Caki2 (cell line): ENCODE data around the gene EPHA5. TPM values are rescaled to one million over a fixed set of nuclear protein-coding genes. Genes with fewer than 3 reads are reported as not detected.
A peak's percentile ranks its signal among the peaks of the same experiment; 100 is the strongest.

Source experiments
- DNase-seq: peaks from one replicate; pipeline ENCODE4 v3.0.0-alpha.2; 2015; ENCODE audit warnings: low read depth
- in situ Hi-C: cut with HindIII; loops from 2 replicates; pipeline ENCODE4 v1.10.0; 2016; ENCODE audit warnings: low sequenced_read_pairs, low pct_unique_long_range_greater_than_20kb, mixed read lengths
- total RNA-seq: library from RNA; depleted of rRNA; stranded (reverse); fragments of >200 nt; shearing (Covaris generic); gene quantifications from 2 replicates; pipeline ENCODE4 v1.2.3, GENCODE V29; 2014; ENCODE audit warnings: low replicate concordance; rRNA removed

EPHA5 gene
- not detected in 2 replicates for total RNA-seq

GRCh38 chr4:65670331-65671031 lies at the start of gene EPHA5:
Gene EPHA5, minus strand, starts transcription at chr4:65670489. Its CDS starts 747 bp downstream, at chr4:65669742.
- in situ Hi-C loops, result no loop called here
- peak; percentile 80 for DNase-seq

GRCh38 chr4:65719635-65720034 lies 49.3 kb upstream of the EPHA5 start:
- in situ Hi-C loops, result no loop called here
- DNase-seq, result no peak

- no peak for DNase-seq
- in situ Hi-C loops, result no loop called here
Measured at GRCh38 chr4:65698631-65699030, 28.3 kb upstream of the EPHA5 start.

- in situ Hi-C loops, result no loop called here
- no peak for DNase-seq
Measured at GRCh38 chr4:65696436-65696835, 26.1 kb upstream of the EPHA5 start.

GRCh38 chr4:65671372-65671771 lies 1.1 kb upstream of the EPHA5 start:
- in situ Hi-C loops, result no loop called here
- no peak for DNase-seq

GRCh38 chr4:65670020-65670330 lies 314 bp downstream of the EPHA5 start:
- in situ Hi-C loops, result no loop called here
- no peak for DNase-seq

- no peak for DNase-seq
- in situ Hi-C loops, result no loop called here
Measured at GRCh38 chr4:65669111-65670019, 924 bp downstream of the EPHA5 start.

GRCh38 chr4:65668201-65669089 lies 1.8 kb downstream of the EPHA5 start:
- DNase-seq, result no peak
- in situ Hi-C loops, result no loop called here

- in situ Hi-C loops, result no loop called here
- DNase-seq, result no peak
Measured at GRCh38 chr4:65667506-65668041, 2.7 kb downstream of the EPHA5 start.

GRCh38 chr4:65665771-65666523 lies 4.3 kb downstream of the EPHA5 start:
- in situ Hi-C loops, result no loop called here
- DNase-seq, result no peak

- DNase-seq, result no peak
- in situ Hi-C loops, result no loop called here
Measured at GRCh38 chr4:65661471-65661870, 8.8 kb downstream of the EPHA5 start.

- DNase-seq, result no peak
- in situ Hi-C loops, result no loop called here
Measured at GRCh38 chr4:65658117-65658516, 12.2 kb downstream of the EPHA5 start.

- DNase-seq, result no peak
- in situ Hi-C loops, result no loop called here
Measured at GRCh38 chr4:65656008-65656407, 14.3 kb downstream of the EPHA5 start.

- DNase-seq, result no peak
- in situ Hi-C loops, result no loop called here
Measured at GRCh38 chr4:65654976-65655375, 15.3 kb downstream of the EPHA5 start.

- in situ Hi-C loops, result no loop called here
- no peak for DNase-seq
Measured at GRCh38 chr4:65653740-65654361, 16.4 kb downstream of the EPHA5 start.

- in situ Hi-C loops, result no loop called here
- no peak for DNase-seq
Measured at GRCh38 chr4:65651751-65652150, 18.5 kb downstream of the EPHA5 start.

GRCh38 chr4:65651031-65651430 lies 19.3 kb downstream of the EPHA5 start:
- in situ Hi-C loops, result no loop called here
- no peak for DNase-seq
